ENCODE measurements around the gene SELENON.

SELENON gene

DNA sequence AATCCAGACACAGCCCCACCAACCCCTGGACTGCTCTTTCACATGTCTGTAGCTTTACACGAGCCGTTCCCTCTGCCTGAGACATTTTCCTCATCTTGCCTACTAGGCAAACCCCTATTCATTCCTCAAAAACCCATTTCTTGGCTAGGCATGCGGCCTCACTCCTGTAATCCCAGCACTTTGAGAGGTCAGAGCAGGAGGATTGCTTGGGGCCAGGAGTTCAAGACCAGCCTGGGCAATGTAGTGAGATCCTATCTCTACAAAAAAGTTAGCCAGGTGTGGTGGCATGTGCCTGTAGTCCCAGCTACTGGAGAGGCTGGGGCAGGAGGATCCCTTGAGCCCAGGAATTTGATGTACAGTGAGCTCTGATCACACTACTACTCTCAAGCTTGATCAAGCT is 64.4 kb downstream of the SELENON start:
- no peak for DNase-seq (ENCODE audit: low read depth)

DNA sequence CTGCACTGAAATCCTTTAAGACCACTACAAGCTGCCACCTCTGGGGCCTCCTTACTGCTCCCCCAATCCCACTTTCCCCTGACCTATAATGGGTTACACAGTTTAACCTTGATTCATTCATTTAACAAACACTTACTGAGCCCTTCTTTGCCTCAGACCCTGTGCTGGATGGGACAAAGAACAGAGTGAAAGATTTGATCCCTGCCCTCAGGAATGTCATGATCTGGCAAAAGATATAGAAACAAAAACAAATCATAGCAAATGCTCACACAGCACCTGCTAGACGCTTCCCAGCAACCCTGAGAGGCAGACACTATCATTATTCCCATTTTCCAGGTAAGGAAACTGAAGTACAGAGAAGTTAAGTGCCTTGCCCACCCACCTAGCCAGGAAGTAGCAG is 66.3 kb downstream of the SELENON start:
- DNase-seq (ENCODE audit: low read depth): no peak

DNA sequence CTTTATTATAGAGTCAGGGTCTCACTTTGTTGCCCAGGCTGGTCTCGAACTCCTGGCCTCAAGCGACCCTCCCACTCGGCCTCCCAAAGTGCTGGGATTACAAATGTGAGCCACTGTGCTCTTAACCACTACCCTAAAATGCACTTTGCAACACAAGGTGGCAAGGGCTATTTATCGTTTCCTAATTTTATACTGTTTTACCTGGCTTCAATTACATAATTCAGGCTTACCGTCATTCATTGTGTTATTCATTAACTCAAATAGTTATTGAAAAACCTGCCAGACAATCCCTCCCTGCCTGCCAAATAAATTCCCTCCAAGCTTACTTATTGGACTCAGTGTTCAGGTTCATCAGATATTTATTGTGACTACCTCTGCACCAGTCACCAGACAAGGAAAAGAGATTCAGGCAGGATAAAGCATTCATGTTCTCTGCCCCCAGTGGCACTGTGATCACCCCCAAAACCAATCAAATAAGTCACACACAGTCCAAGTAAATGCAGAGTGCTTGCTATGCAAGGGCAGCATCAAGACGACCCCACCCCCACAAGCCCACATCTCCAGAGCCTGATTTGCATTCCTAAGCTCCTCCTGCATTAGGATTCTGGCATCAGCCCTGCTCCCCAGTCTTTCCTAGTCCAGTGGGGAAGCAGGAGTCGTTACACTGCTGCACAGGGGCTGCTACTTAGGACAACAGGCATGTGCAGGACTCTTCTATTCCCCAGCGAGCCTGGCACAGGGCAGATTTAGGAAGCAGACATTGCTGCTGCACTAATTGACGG is 67.4 kb downstream of the SELENON start:
- no peak for DNase-seq (ENCODE audit: low read depth)
